ENCODE results near the gene RIPOR3.

Gene RIPOR3

DNA sequence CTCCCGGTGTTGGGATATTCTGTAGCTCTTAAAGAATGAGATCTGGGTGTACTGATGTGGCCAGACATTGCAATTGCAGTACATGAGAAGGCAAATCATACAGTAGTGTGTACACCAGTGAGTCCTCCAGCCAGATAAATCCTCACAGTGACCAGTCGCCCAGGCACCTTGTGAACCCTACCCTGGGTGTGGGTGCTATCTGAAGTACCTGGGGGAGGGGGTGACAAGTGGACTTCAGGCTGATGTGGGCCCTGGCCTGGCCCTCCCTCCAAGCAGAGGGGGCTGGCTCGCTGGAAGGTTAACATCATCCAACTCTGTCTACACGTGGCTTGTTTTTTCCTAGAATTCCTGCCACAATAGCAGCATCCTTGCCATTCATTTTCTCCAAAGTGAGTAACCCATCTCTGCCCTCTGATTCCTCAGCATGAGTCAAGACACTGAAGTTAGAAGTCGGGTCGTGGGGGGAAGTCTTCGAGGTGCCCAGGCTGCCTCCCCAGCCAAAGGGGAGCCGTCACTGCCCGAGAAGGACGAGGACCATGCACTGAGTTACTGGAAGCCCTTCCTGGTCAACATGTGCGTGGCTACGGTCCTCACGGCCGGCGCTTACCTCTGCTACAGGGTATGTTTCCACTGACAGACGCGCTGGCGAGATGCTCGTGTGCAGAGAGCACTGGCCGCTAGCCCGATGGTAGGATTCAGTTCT, 110.3 kb downstream of the RIPOR3 start:
- H3K4me3 ChIP-seq (replicated peaks; ENCODE audit: low read depth, low read length) = no peak overlapping the region
- no peak for DNase-seq (ENCODE audit: extremely low read depth, low read depth)
- TF ChIP-seq, protein P1, sequence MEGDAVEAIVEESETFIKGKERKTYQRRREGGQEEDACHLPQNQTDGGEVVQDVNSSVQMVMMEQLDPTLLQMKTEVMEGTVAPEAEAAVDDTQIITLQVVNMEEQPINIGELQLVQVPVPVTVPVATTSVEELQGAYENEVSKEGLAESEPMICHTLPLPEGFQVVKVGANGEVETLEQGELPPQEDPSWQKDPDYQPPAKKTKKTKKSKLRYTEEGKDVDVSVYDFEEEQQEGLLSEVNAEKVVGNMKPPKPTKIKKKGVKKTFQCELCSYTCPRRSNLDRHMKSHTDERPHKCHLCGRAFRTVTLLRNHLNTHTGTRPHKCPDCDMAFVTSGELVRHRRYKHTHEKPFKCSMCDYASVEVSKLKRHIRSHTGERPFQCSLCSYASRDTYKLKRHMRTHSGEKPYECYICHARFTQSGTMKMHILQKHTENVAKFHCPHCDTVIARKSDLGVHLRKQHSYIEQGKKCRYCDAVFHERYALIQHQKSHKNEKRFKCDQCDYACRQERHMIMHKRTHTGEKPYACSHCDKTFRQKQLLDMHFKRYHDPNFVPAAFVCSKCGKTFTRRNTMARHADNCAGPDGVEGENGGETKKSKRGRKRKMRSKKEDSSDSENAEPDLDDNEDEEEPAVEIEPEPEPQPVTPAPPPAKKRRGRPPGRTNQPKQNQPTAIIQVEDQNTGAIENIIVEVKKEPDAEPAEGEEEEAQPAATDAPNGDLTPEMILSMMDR (IDR thresholded peaks at IDR 0.05; ENCODE audit: low read depth, low read length, missing control alignments) = no peak

DNA sequence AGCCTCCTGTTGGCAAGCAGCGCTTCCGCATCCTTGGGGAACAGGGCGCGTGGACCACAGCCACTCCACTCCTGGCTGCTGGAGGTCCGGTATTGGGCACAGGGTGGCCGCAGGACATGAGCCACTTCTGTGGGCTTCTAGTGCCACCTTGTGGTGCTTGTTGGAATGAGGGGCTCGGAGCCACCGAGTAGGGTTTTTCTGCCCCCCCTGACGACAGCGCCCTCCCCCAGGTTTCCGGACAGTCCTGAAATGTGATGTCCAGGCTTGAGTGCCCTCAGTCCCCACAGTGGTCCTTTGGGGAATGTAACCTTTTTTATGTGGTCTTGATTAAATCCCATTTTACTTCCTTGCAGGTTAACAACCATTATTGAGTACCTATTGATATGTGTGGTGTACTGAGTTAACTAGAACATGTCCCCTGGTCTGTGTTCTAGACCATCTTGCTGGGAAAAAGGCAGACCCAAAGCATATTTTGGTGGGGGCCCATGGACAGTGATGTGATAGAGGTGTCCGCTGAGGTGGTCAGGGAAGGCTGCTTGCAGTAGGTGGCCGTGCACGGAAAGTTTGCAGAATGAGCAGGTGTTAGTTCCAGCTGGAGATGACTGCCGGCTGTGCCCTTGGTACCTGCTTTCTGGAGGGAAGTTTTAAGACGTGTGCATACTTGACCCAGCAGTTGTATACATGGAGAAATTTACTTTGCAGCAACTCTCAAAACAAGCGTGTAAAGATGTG, 111.2 kb downstream of the RIPOR3 start:
- TF ChIP-seq, protein P1 (IDR thresholded peaks at IDR 0.05; ENCODE audit: low read depth, low read length, missing control alignments) = peak; percentile 74
- DNase-seq (ENCODE audit: extremely low read depth, low read depth) = no peak
- H3K4me3 ChIP-seq (replicated peaks; ENCODE audit: low read depth, low read length) = no peak overlapping the region

DNA sequence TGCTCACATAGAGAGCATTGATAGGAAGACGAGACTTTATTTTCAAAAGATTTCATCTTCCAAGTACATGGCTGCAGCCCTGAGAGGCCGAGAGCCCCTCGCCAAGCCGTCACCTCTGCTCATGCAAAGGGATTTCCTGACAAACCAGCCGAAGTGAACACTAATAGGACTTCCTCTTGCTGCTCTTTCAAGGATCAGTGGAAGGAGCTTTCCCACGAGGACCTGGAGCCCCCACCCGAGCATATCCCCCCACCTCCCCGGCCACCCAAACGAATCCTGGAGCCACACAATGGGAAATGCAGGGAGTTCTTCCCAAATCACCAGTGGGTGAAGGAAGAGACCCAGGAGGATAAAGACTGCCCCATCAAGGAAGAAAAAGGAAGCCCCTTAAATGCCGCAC, 111.8 kb downstream of the RIPOR3 start:
- DNase-seq (ENCODE audit: extremely low read depth, low read depth) = no peak
- TF ChIP-seq, protein P1 (IDR thresholded peaks at IDR 0.05; ENCODE audit: low read depth, low read length, missing control alignments) = no peak
- no peak overlapping the region for H3K4me3 ChIP-seq (replicated peaks; ENCODE audit: low read depth, low read length)

DNA sequence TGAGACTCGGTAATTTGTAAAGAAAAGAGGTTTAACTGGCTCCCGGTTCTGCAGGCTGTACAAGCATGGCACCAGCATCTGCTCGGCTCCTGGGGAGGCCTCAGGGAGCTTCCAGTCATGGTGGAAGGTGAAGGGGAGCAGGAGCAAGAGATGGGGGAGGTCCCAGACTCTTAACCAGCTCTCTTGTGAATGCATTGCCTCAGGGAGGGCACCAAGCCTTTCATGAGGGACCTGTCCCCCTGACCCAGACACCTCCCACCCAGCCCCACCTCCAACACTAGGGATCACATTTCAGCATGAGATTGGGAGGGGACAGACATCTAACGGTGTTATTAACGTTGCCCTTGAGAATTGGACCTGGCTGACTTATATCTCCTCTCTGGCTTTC, 112.6 kb downstream of the RIPOR3 start:
- no peak overlapping the region for H3K4me3 ChIP-seq (replicated peaks; ENCODE audit: low read depth, low read length)
- TF ChIP-seq, protein P1 (IDR thresholded peaks at IDR 0.05; ENCODE audit: low read depth, low read length, missing control alignments) = no peak

DNA sequence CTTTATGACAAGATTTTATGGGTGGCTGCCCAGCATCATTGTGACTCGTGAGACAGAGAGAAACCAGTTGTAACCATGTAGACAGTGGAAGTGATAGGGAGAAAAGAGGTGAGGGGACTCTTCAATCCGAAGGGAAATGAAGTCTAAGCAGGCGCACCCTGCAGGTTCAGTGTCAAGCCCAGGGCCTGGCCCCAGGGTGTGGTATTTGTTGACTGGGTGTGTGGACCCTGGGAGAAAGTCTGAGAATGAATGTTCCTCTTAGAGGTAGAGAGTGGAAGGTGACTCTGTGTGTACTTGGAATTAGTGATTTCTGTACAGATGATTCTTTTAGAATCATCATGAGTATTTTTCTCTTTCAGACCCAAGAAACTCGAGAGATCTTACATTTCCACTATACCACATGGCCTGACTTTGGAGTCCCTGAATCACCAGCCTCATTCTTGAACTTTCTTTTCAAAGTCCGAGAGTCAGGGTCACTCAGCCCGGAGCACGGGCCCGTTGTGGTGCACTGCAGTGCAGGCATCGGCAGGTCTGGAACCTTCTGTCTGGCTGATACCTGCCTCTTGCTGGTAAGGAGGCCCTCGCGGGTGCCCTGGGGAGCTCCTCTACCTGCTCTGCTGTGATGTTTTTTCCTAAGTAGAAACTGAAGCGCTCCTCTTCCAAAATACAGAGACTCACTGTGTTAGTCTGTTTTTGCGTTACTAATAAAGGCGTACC, 113.1 kb downstream of the RIPOR3 start:
- DNase-seq (ENCODE audit: extremely low read depth, low read depth) = no peak
- TF ChIP-seq, protein P1 (IDR thresholded peaks at IDR 0.05; ENCODE audit: low read depth, low read length, missing control alignments) = no peak
- no peak overlapping the region for H3K4me3 ChIP-seq (replicated peaks; ENCODE audit: low read depth, low read length)

More for the DNA sequence above, 112.6 kb downstream of the RIPOR3 start:
- DNase-seq (ENCODE audit: extremely low read depth, low read depth) = no peak

DNA sequence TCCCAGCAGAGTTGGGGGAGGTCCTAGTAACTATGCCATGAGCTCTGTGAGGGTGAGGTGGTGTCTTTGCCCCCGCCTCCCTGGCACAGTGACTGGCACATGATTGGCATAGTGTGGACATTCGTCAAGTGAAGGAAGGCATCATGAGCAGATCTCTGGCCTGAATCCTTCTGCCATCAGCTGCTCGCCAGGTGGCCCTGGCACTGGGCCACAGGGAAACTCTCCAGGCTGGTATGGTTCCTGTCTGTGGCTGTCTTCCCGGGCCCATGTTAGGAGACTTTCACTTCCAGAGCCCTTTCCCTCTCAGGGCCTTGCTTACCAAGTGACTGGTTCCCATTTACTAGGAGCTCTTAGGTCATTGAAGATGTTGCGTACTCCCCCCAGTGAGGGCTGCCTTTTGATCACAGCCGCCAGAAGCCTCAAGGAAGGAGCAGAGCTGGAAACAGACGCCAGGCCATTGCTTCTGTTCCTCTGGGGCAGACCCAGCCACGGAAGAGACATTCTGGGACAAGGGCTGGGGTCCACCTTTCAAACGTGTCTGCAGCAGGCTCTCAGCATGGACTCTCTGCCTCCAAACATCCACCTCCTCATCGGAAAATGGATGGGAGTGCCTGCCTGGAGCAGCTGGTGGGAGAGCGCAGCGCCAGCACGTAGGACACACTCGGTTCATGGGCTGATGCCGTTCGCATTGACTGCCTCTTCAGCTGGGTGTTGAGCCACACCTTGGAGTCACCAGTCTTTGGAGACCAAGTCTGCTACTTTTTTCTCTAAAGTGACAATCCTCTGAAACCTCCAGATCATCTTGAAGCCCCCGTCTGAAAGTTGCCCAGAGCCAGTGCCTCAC, 113.9 kb downstream of the RIPOR3 start:
- no peak overlapping the region for H3K4me3 ChIP-seq (replicated peaks; ENCODE audit: low read depth, low read length)
- TF ChIP-seq, protein P1 (IDR thresholded peaks at IDR 0.05; ENCODE audit: low read depth, low read length, missing control alignments) = no peak
- DNase-seq (ENCODE audit: extremely low read depth, low read depth) = no peak

All from HFF-Myc (cell line).